HG02798 (cell line): Measurements from ENCODE around the gene STEAP1B.
"Not testable (repeated sequence)": the region's sequence is repeated elsewhere in the genome, so short reads cannot be mapped to it uniquely, and the experiment has no call there.

ENCODE experiments used
- ATAC-seq: cut with Tn5 transposase; IDR thresholded peaks from one replicate; pipeline ENCODE4 v1.9.1; 2021; ENCODE audit warnings: mild to moderate bottlenecking; ENCODE audit not compliant: unreplicated experiment, poor library complexity

The STEAP1B gene

DNA sequence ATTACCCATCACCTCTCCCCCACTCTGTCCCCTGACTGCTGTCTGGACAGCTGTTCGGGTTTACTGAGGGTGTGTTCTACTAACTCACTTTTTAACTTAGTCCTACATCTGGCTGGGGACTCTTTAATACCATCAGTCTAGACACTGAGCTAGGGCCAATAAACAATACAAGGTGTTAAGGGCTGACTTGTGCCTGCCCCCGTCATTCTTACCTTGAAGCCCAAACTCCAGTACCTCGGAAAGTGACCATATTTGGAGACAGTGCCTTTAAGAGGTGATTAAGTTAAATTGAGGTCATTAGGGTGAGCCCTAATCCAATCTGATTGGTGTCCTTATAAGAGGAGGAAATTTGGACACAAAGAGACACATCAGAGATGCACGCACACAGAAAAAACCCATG is 35.7 kb downstream of the STEAP1B start:
- no peak for ATAC-seq

GRCh38 chr7:22460363-22460988 is 39.5 kb downstream of the STEAP1B start:
- no peak for ATAC-seq

- ATAC-seq = no peak
Observed at GRCh38 chr7:22457471-22457870, 42.5 kb downstream of the STEAP1B start.

DNA sequence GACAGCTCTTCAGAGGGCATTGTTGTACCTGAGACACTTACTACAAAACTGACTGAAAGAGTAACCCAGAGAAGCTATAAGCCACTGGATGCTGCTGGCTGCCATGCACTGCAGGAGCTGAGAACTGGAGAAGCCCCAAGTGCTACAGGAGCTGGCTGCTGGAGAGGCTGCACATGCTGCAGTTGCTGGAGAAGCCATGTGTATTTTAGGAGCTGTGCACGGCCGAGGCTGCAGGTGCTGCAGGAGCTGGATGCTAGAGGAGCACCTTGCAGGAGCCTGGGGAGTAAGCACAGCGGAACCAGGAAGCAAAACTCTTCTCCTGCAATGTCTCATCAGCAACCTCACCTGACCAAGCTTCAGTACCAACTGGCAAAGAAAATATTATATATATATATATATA is 45.5 kb downstream of the STEAP1B start:
- no peak for ATAC-seq

GRCh38 chr7:22452960-22453558 is 46.9 kb downstream of the STEAP1B start:
- no peak for ATAC-seq

DNA sequence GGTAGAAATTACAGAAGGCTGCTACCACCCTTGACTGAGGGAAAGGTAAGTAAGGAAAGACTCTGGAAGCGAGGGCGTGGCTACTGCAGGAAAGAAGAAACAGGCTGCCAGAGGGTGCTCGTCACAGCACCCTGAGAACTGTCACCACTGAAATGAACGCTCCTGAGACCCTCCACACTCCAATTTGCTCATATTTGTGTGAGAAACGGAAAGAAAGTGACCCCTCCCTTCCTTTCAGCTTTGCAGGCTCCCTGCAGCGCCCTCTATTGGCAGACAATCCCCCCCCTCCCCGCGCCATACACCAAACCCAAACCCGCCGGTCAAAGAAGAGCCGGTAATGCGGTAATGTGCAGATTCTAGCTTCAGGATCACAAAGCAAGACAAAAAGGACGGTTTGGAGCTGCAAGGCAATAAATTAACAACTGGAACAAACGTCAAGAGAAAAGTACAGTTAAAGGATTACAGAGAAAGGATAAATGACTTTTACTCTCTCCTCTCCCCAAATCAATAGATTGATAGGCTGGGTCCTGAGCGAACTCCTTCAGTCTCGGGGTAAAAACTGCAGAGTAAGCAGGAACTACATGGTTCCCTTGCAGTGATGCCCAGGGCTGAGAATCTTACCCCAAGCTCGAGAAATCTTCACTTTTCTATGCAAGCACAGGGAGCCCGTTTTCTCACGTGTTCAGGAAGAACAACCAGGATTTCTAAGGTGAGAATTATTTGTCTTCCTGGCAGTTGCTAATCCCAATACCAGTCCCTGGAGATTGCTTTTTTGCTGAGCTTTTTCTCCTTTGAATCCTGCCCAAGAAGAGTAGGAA is 47.6 kb downstream of the STEAP1B start:
- peak; percentile 33 for ATAC-seq

- ATAC-seq = not testable (repeated sequence)
Observed at GRCh38 chr7:22450013-22450412, 50.0 kb downstream of the STEAP1B start.

DNA sequence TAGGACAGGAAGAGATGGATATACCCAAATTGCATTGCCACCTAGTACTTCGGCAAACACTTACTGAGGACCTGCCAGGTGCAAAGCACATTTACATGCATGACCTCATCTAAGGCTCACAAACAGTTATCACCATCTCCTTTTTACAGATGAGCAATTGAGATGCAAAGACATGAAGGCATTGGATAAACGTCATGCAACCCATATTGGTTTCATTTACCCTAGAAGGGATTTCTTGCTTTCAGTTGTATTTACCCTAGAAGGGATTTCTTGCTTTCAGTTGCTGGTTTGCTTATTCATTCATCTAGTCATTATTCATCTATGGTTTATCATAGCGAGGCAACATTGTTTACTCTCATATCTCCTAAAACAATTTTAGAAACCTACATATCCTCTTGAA is 52.2 kb downstream of the STEAP1B start:
- peak; percentile 79 for ATAC-seq

DNA sequence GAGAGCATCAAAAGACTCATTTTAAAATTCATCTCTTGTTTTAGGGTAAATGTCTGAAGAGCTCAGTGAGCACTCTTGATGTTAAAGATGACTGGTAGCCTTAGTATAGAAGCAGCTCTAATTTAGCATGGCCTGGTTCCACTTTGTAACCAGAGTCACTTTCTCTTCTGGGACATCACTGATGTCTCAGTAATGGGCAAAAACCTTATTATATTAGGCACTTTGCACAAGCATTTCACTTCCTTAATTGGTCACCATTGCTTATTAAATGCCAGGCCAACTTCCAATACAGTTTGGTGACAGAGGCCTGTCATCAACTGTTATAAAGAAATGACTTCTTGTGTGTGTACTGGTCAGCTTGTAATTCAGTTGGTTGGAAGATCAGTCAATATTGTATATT is 53.0 kb downstream of the STEAP1B start:
- no peak for ATAC-seq

DNA sequence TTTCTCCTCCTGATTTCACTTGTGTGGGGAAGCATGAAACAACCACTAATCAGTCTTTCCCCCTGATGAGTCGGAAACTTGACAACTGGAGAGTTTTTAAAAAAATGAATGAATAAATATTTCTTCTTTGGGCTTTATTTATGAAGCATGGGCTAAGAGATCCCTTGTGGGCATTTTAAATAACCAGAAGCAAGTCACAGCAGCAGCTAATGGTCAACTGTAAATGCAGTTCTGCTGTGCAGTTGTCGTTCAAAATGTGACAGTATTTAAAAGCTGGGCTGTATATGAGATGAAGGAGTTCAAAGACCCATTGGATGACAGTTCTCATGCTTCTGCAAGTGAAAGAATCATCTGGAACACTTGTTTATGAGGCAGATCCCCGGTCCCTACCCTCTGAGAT is 54.1 kb downstream of the STEAP1B start:
- ATAC-seq = no peak

DNA sequence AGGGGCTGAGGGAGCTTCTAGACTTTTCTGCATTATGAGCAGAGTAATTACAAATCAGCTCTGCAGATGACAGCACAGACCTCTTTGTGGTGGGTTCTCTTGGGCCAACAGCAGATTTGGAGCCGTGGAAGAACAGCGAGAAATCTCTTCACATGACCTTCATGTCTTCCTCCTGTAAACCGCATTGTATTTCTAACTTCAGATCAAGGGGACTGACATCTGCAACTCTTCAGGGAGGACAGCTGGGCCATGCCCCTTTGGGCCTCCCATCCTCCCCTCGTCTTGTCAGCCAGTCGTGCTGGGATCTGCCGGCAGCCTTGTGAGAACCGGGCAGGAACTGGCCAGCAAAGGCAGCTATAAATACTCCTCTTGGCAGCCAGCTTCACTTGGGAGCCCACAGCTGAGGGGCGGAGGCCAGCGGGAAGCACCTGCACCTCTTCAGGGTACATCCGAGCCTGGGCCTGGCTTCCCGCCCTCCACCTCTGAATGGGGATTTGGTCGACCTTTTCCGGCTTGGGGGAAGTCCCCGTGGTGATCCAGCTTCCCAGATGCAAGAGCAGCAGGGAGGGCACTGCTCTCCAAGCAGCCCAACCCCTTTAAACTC is 54.7 kb downstream of the STEAP1B start:
- peak; percentile 33 for ATAC-seq

- no peak for ATAC-seq
Observed at GRCh38 chr7:22444181-22444971, 55.6 kb downstream of the STEAP1B start.

DNA sequence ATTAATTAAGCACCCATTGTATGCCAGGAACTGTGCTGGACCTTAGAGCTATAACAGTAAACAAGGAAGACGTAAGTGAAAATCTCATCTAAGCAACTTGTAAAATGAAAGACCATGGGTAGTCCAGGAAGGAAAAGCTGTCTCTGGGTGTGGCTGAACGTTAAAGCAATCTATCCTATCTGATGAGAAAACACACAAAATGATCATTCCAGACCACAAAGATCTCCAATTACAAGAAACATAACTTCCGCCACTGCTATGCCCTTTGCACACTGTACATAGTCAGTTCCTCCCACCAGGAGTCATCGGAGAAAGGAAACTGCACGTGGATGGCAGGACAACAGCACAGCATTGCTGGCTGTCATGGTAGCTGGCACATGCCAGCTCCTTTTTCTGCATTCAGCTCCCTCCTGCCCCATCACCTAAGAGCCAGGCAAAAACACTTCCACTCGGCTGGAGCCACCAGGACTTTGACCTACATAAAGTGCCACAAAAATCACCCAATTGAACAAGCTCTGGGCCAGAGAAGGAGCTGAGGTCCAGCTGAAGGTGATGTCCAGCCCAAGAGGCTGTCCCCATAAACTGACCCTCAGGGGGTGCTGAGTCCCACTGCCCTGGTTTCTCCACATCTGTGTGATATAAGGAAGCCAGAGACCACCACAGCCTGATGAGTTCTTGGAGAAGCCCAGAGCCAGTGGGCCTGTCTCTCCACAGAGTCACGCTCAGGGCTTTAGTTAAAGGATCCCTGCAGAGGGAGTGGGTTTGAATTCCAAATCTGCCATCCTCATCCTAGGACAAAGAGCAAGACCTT is 56.4 kb downstream of the STEAP1B start:
- no peak for ATAC-seq

DNA sequence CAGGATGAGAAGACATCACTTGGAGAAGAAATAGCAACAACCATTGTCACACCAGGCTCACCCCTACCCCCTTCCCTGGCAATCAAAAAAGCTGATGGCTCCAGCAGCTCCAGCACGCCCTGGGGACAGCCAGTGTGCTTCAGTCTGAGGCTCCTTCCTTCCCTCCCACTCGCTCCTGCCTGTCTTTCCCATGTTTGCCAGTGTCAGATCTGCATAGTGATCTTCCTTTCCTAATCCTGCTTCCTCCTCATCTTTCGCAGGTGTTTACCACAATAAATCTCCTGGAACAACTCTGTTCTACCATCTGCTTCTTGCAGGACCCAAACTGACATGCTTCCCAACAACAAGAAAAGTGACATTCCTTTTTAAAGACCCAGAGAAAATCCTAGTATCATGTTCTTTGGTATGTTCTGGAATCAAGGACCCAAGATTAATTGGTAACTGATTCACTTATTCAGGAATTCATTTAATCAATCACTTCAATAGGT is 57.1 kb downstream of the STEAP1B start:
- no peak for ATAC-seq

DNA sequence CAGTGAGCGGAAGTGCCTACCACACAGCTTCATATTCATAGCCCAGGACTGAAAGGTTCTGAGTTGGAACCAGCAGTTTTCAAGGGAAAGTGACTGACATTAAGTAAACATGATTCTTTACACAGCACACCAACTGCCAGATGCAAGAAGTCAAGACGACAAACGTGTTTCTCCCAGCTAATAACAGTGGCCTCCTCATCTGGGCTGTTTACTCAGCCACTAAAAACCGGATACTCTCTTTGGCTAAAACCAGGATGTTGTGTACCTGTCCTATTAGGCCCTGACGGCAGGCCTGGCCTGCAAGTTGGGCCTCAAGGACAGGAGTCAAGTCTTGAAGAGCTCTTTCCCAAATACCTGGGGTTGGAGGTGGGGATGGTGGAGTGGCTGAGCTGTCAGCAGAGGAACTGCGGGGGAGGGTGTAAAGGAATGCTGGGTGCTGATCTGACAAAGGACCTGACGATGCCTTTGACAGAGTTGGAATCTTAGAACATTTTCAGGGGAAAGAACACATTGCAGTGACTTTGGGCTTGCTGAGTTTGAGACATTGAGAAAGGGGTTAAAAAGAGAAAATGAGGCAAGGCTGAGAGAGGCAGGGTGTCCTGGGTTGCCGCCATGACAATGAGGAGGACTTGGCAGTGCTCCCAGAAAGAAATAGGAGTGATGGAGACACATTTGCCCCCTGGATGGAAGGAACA is 57.7 kb downstream of the STEAP1B start:
- no peak for ATAC-seq

DNA sequence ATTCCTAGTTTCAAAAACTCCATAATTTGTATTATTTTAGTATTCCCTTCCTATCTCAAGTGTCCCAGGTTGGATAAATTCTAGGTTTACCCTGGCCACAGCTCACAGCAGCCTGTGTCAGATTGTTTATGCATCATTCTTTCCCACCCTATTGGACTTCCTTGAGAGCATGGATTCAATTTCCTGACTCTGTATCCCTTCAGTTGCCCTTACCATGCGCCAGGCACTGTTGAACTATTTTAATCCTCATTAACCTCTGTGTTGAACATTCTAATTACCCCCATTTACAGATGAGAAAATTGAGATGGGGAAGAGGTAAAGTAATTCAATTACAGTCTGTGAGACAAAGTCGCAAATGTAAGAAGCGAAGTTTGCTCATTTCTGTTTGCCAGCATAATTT is 58.8 kb downstream of the STEAP1B start:
- ATAC-seq = no peak

DNA sequence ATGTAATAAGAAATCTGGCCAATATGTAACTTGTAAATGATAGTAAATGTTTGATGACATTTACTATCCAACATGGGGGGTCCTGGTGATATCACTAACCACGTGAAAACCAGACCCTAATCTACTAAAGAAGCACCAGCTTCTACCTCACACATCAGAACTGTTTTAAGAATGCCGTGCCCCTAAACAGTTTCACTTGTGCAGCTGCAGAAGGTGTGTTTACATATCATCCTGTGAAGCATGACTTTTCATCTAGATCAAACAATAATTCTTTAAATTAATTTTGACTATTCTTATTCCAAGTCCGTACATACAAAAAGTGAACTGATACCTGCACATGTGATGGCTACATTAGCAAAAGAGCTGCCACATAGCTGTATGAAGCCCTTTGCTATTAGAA is 61.0 kb downstream of the STEAP1B start:
- peak; percentile 62 for ATAC-seq

DNA sequence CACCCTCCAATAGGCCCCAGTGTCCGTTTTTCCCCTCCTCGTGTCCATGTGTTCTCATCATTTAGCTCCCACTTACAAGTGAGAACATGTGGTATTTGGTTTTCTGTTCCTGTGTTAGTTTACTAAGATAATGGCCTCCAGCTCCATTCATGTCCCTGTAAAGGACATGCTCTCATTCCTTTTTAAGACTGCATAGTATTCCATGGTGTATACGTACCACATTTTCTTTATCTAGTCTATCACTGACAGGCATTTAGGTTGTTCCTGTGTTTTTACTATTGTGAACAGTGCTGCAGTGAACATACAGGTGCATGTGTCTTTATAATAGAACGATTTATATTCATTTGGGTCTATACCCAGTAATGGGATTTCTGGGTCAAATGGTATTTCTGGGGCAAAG is 63.4 kb downstream of the STEAP1B start:
- ATAC-seq = not testable (repeated sequence)

DNA sequence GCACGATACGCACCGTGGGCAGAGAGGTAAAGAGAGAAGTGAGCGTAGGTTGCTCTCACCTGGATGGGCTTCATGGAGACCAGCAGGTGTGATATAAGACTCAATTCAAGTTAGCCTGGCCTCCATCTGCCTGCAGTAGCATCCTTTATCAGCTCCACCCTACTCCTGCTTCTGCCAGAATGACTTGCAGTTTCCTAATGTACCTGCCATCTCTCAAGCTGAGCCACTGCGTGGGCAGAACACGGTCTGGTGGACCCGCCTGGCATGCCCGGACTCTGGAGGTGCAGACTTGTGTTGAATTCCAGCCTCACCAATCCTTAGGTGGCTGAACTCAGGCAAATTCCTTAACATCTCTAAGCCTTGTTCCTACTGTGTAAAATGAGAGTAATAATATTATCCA is 64.3 kb downstream of the STEAP1B start:
- no peak for ATAC-seq
